WTC11 (cell line): ENCODE data around the gene ITPK1. TPM values are rescaled to one million over a fixed set of nuclear protein-coding genes. Genes with fewer than 3 reads are reported as not detected.

Source experiments
- ATAC-seq: fragments of 200-7000 bp; cut with Tn5 transposase; 2 replicates; pipeline ENCODE4 v1.10.0; 2021; ENCODE audit warnings: mild to moderate bottlenecking, moderate library complexity
- CTCF ChIA-PET: fragments of 300-600 bp; sonication (Branson Sonifier 250); formaldehyde crosslinking; loops from one replicate; lab custom pipeline; 2021; ENCODE audit warnings: antibody characterized with exemption; lab: Charles Lee
- POLR2A ChIA-PET: fragments of 350-600 bp; sonication (Branson Sonifier 250); formaldehyde crosslinking; loops from one replicate; lab custom pipeline; 2021; ENCODE audit warnings: antibody characterized with exemption; lab: Charles Lee
- DNase-seq: peaks from one replicate; pipeline ENCODE4 v3.0.0; 2021; ENCODE audit warnings: low spot score
- H3K27ac Mint-ChIP-seq: 2 replicates; pipeline ENCODE4 v1.8.0; 2021; ENCODE audit warnings: mixed read lengths
- H3K27me3 Mint-ChIP-seq: 2 replicates; pipeline ENCODE4 v1.8.0; 2021; ENCODE audit warnings: low read depth, mild to moderate bottlenecking, moderate library complexity, mixed read lengths
- H3K36me3 Mint-ChIP-seq: 2 replicates; pipeline ENCODE4 v1.8.0; 2021; ENCODE audit warnings: mixed read lengths
- H3K4me1 Mint-ChIP-seq: 2 replicates; pipeline ENCODE4 v1.8.0; 2022; ENCODE audit warnings: mixed read lengths
- H3K4me3 Mint-ChIP-seq: 2 replicates; pipeline ENCODE4 v1.8.0; 2021; ENCODE audit warnings: mild to moderate bottlenecking, moderate library complexity, mixed read lengths
- H3K9me3 Mint-ChIP-seq: 2 replicates; pipeline ENCODE4 v1.8.0; 2021; ENCODE audit warnings: mixed read lengths
- ATF1 ChIP-seq: sonication (generic); formaldehyde crosslinking; IDR thresholded peaks from 2 replicates; pipeline ENCODE4 v1.8.1; 2023; ENCODE audit warnings: mild to moderate bottlenecking, moderate library complexity, missing genetic modification reagents
- ATF6 ChIP-seq: sonication (generic); formaldehyde crosslinking; IDR thresholded peaks from 2 replicates; pipeline ENCODE4 v1.8.1; 2023; ENCODE audit warnings: mild to moderate bottlenecking, missing genetic modification reagents
- CREB1 ChIP-seq: sonication (generic); formaldehyde crosslinking; IDR thresholded peaks from 2 replicates; pipeline ENCODE4 v1.8.0; 2023; ENCODE audit warnings: mild to moderate bottlenecking, missing genetic modification reagents
- E2F1 ChIP-seq: sonication (generic); formaldehyde crosslinking; IDR thresholded peaks from 2 replicates; pipeline ENCODE4 v1.8.0; 2022; ENCODE audit warnings: mild to moderate bottlenecking, missing genetic modification reagents
- ETV6 ChIP-seq: sonication (generic); formaldehyde crosslinking; IDR thresholded peaks from 2 replicates; pipeline ENCODE4 v1.8.1; 2022; ENCODE audit warnings: mild to moderate bottlenecking, missing genetic modification reagents
- GRHL2 ChIP-seq: fragments of 250-450 bp; sonication (Bioruptor Pico); IDR thresholded peaks from 2 replicates; pipeline ENCODE4 v1.8.0; 2022; ENCODE audit warnings: mild to moderate bottlenecking, moderate library complexity; ENCODE audit not compliant: insufficient replicate concordance, severe bottlenecking
- HMGA2 ChIP-seq: fragments of 250-450 bp; sonication (Bioruptor Pico); IDR thresholded peaks from 2 replicates; pipeline ENCODE4 v1.4.0; 2021; ENCODE audit warnings: mild to moderate bottlenecking, moderate library complexity
- MXD4 ChIP-seq: fragments of 250-450 bp; sonication (Bioruptor Pico); IDR thresholded peaks from 2 replicates; pipeline ENCODE4 v1.8.0; 2021; ENCODE audit warnings: mild to moderate bottlenecking, moderate library complexity, borderline replicate concordance
- OVOL2 ChIP-seq: fragments of 250-450 bp; sonication (Bioruptor Pico); IDR thresholded peaks from 2 replicates; pipeline ENCODE4 v1.9.0; 2021; ENCODE audit warnings: mild to moderate bottlenecking, borderline replicate concordance
- STAT6 ChIP-seq: sonication (generic); formaldehyde crosslinking; conservative IDR thresholded peaks from 2 replicates; pipeline ENCODE4 v1.8.1; 2023; ENCODE audit warnings: mild to moderate bottlenecking, low read depth, missing genetic modification reagents, moderate library complexity
- TCF7 ChIP-seq: sonication (generic); formaldehyde crosslinking; IDR thresholded peaks from 2 replicates; pipeline ENCODE4 v1.8.0; 2022; ENCODE audit warnings: mild to moderate bottlenecking, low read depth, missing genetic modification reagents, moderate library complexity
- TEAD4 ChIP-seq: sonication (generic); formaldehyde crosslinking; IDR thresholded peaks from 2 replicates; pipeline ENCODE4 v1.8.0; 2022; ENCODE audit warnings: mild to moderate bottlenecking, missing genetic modification reagents
- USF1 ChIP-seq: sonication (generic); formaldehyde crosslinking; IDR thresholded peaks from 2 replicates; pipeline ENCODE4 v1.8.0; 2022; ENCODE audit warnings: mild to moderate bottlenecking, missing genetic modification reagents
- ZMAT4 ChIP-seq: fragments of 250-450 bp; sonication (Bioruptor Pico); IDR thresholded peaks from 2 replicates; pipeline ENCODE4 v1.9.0; 2021; ENCODE audit warnings: mild to moderate bottlenecking
- ZNF232 ChIP-seq: sonication (generic); formaldehyde crosslinking; IDR thresholded peaks from 2 replicates; pipeline ENCODE4 v1.8.0; 2022; ENCODE audit warnings: mild to moderate bottlenecking, missing genetic modification reagents
- ZNF263 ChIP-seq: sonication (generic); formaldehyde crosslinking; IDR thresholded peaks from 2 replicates; pipeline ENCODE4 v1.8.1; 2022; ENCODE audit warnings: low read depth, mild to moderate bottlenecking, moderate library complexity, missing genetic modification reagents
- ZNF281 ChIP-seq: sonication (generic); formaldehyde crosslinking; IDR thresholded peaks from 2 replicates; pipeline ENCODE4 v1.8.0; 2023; ENCODE audit warnings: mild to moderate bottlenecking, missing genetic modification reagents
- ZNF416 ChIP-seq: fragments of 250-450 bp; sonication (Bioruptor Pico); IDR thresholded peaks from 2 replicates; pipeline ENCODE4 v1.9.0; 2021; ENCODE audit warnings: mild to moderate bottlenecking, inconsistent platforms
- ZNF423 ChIP-seq: fragments of 250-450 bp; sonication (Bioruptor Pico); IDR thresholded peaks from 2 replicates; pipeline ENCODE4 v2.1.2; 2022; ENCODE audit warnings: mild to moderate bottlenecking, moderate library complexity
- ZNF532 ChIP-seq: fragments of 250-450 bp; sonication (Bioruptor Pico); IDR thresholded peaks from 2 replicates; pipeline ENCODE4 v1.9.0; 2021; ENCODE audit warnings: mild to moderate bottlenecking, borderline replicate concordance
- total RNA-seq: library from RNA; stranded (reverse); gene quantifications from 3 replicates; pipeline ENCODE4 v1.2.3, GENCODE V29; 2021

The ITPK1 gene
- total RNA-seq, 1 experiment from 2014 or later: 144 TPM

- TF ChIP-seq ZNF281 (CRISPR knock-in tag) (no peak), GRHL2 (CRISPR knock-in tag) (no peak), ZNF263 (CRISPR knock-in tag) (no peak), ZNF416 (CRISPR knock-in tag) (no peak), TEAD4 (no peak)
Measured at GRCh38 chr14:93122826-93123225, 7.1 kb upstream of the ITPK1 start (continued).

- no peak overlapping the region for H3K27ac Mint-ChIP-seq
- H3K27me3 Mint-ChIP-seq: no peaks in the 10 kb centered on the region; the same call in 1 of the 2 replicates
- peaks cover 5% of the 10 kb centered on the region for H3K4me1 Mint-ChIP-seq
- H3K4me3 Mint-ChIP-seq: no peak overlapping the region
- ATAC-seq: no peak
- no peaks in the 10 kb centered on the region for H3K36me3 Mint-ChIP-seq
- CTCF ChIA-PET: interaction anchor here (1.0 to 4.6 kb wide), 3 partner anchors 8 to 17 kb away, joined by 4 to 23 read pairs (median 7); no protein-coding TSS in a partner anchor
- POLR2A ChIA-PET: no interaction called here
- no peak for DNase-seq
- no peaks in the 10 kb centered on the region for H3K9me3 Mint-ChIP-seq
- no peak for TF ChIP-seq MXD4 (CRISPR knock-in tag)
- no peak for TF ChIP-seq E2F1
- no peak for TF ChIP-seq ETV6 (CRISPR knock-in tag)
- no peak for TF ChIP-seq CREB1 (CRISPR knock-in tag)
- TF ChIP-seq ZNF263 (CRISPR knock-in tag): no peak
- TF ChIP-seq ZNF423 (CRISPR knock-in tag): no peak
- TF ChIP-seq TCF7 (CRISPR knock-in tag): no peak
- no peak for TF ChIP-seq ZMAT4
- no peak for TF ChIP-seq OVOL2 (CRISPR knock-in tag)
- no peak for TF ChIP-seq ZNF532 (CRISPR knock-in tag)
- no peak for TF ChIP-seq STAT6 (CRISPR knock-in tag)
- no peak for TF ChIP-seq ZNF232
- no peak for TF ChIP-seq ATF6 (CRISPR knock-in tag)
- TF ChIP-seq ATF1 (CRISPR knock-in tag): no peak
- no peak for TF ChIP-seq HMGA2 (CRISPR knock-in tag)
- TF ChIP-seq USF1 (CRISPR knock-in tag): no peak
Measured at GRCh38 chr14:93121030-93121834, 5.5 kb upstream of the ITPK1 start.
